ENCODE data around the gene RDH13. TPM values are rescaled to one million over a fixed set of nuclear protein-coding genes. Genes with fewer than 3 reads are reported as not detected.
"Not testable (repeated sequence)": the region's sequence is repeated elsewhere in the genome, so short reads cannot be mapped to it uniquely, and the experiment has no call there.

Gene RDH13
- total and polyA plus RNA-seq, 8 donors, result 13.1 to 124 (median 21.5) TPM

- Histone ChIP-seq H3K4me1 (no peaks in the 10 kb centered on the region), H3K9me3 (peaks cover 0 to 20% (median 9%) of the 10 kb centered on the region in 4 donors), H3K36me3 (no peaks in the 10 kb centered on the region), H3K4me3 (peak overlapping the region; percentile 18 to 44 (median 26)), H3K27ac (peak overlapping the region in 1 of 5 donors; percentile 71), H3K27me3 (peaks cover 0 to 15% (median 5%) of the 10 kb centered on the region in 3 donors)
- TF ChIP-seq POLR2A (IDR thresholded peaks at IDR 0.05) (no peak), POLR2AphosphoS5 (IDR thresholded peaks at IDR 0.05) (peak in 2 of 3 donors; percentile 50 to 83), CTCF (IDR thresholded peaks at IDR 0.05) (no peak)
- 46 to 71% (median 46%) methylated on average over 10 of the region's 10 CpGs for WGBS, 5 donors
- DNase-seq, result peak in 1 of 2 donors; percentile 78
- intact Hi-C loops (cut with DNase I; ENCODE audit: low total_unique reads), result no loop called here
Observed at GRCh38 chr19:55005684-55006488, 57.1 kb downstream of the RDH13 start.

- 45 to 71% (median 71%) methylated on average over 5 of the region's 5 CpGs for WGBS, 5 donors
- Histone ChIP-seq H3K27ac (no peak overlapping the region), H3K4me1 (no peaks in the 10 kb centered on the region), H3K36me3 (peaks cover 0 to 5% (median 0%) of the 10 kb centered on the region in 4 donors), H3K27me3 (peaks cover 0 to 23% (median 5%) of the 10 kb centered on the region in 3 donors), H3K9me3 (peaks cover 0 to 13% (median 6%) of the 10 kb centered on the region in 4 donors), H3K4me3 (no peak overlapping the region)
- no peak for TF ChIP-seq POLR2A (IDR thresholded peaks at IDR 0.05)
- no peak for TF ChIP-seq EP300 (IDR thresholded peaks at IDR 0.05)
- TF ChIP-seq POLR2AphosphoS5 (IDR thresholded peaks at IDR 0.05), result no peak
- TF ChIP-seq CTCF (IDR thresholded peaks at IDR 0.05), result no peak
- DNase-seq, result no peak
- intact Hi-C loops (cut with DNase I; ENCODE audit: low total_unique reads), result no loop called here
Observed at GRCh38 chr19:55000761-55001160, 62.2 kb downstream of the RDH13 start.

- H3K36me3 ChIP-seq; H3K9me3 ChIP-seq; H3K4me3 ChIP-seq; DNase-seq; intact Hi-C loops (cut with DNase I; ENCODE audit: low total_unique reads); H3K4me1 ChIP-seq; H3K27ac ChIP-seq: not testable (repeated sequence)
- 78 to 100% (median 79%) methylated on average over 3 to 23 of the region's 23 CpGs for WGBS, 5 donors
- peaks cover 0 to 20% (median 0%) of the 10 kb centered on the region in 3 donors for H3K27me3 ChIP-seq
Observed at GRCh38 chr19:54998751-54999239, 64.2 kb downstream of the RDH13 start.

- 59 to 82% (median 74%) methylated on average over 3 of the region's 3 CpGs for WGBS, 5 donors
- Histone ChIP-seq H3K36me3 (peaks cover 0 to 5% (median 0%) of the 10 kb centered on the region in 4 donors), H3K27me3 (peaks cover 0 to 8% (median 0%) of the 10 kb centered on the region in 3 donors), H3K27ac (no peak overlapping the region), H3K4me3 (no peak overlapping the region), H3K4me1 (no peaks in the 10 kb centered on the region), H3K9me3 (peaks cover 0 to 3% (median 0%) of the 10 kb centered on the region in 4 donors)
- no peak for TF ChIP-seq CTCF (IDR thresholded peaks at IDR 0.05)
- TF ChIP-seq POLR2A (IDR thresholded peaks at IDR 0.05), result no peak
- no peak for TF ChIP-seq EP300 (IDR thresholded peaks at IDR 0.05)
- no peak for TF ChIP-seq POLR2AphosphoS5 (IDR thresholded peaks at IDR 0.05)
- DNase-seq, result no peak
- intact Hi-C loops (cut with DNase I; ENCODE audit: low total_unique reads), result no loop called here
Observed at GRCh38 chr19:54995561-54995960, 67.4 kb downstream of the RDH13 start.

Other genes starting within 250 kb of the RDH13 start
- gene KIR3DL1, start 246.7 kb downstream of the RDH13 start, total RNA-seq, result not detected
- gene KIR3DL1, start 246.7 kb downstream of the RDH13 start, polyA plus RNA-seq, result not detected
- gene KIR2DS4, start 230.5 kb downstream of the RDH13 start, total RNA-seq, result not detected
- gene KIR2DS4, start 230.5 kb downstream of the RDH13 start, polyA plus RNA-seq, result not detected
- gene KIR3DL2, start 212.7 kb downstream of the RDH13 start, total RNA-seq, result not detected
- not detected for gene KIR3DL2, start 212.7 kb downstream of the RDH13 start, polyA plus RNA-seq
- gene FCAR, start 188.9 kb downstream of the RDH13 start, total RNA-seq, result 1 to 10 TPM in 1 of 5 donors, not detected in 4; 1.3 TPM
- gene FCAR, start 188.9 kb downstream of the RDH13 start, polyA plus RNA-seq, result 1 to 10 TPM in 1 of 3 donors, under 1 TPM in 1, not detected in 1; 0.15 to 2.2 TPM
- 1 to 10 TPM in 1 of 5 donors, not detected in 4; 1.1 TPM for gene NCR1, start 157.0 kb downstream of the RDH13 start, total RNA-seq
- gene NCR1, start 157.0 kb downstream of the RDH13 start, polyA plus RNA-seq, result under 1 TPM in 1 of 3 donors, not detected in 2; 0.92 TPM
- gene NLRP7, start 115.6 kb downstream of the RDH13 start, total RNA-seq, result not detected
- gene NLRP7, start 115.6 kb downstream of the RDH13 start, polyA plus RNA-seq, result not detected
- gene NLRP2, start 96.8 kb downstream of the RDH13 start, total RNA-seq, result 10 to 100 TPM in 4 of 5 donors, 1 to 10 TPM in 1; 9.4 to 23.5 (median 15.6) TPM
- gene NLRP2, start 96.8 kb downstream of the RDH13 start, polyA plus RNA-seq, result 10 to 100 TPM in 1 of 3 donors, 1 to 10 TPM in 2; 2.1 to 11.8 (median 4.8) TPM
- gene GP6, start 24.9 kb downstream of the RDH13 start, total RNA-seq, result 1 to 10 TPM in 1 of 5 donors, not detected in 4; 3.5 TPM
- under 1 TPM in 1 of 3 donors, not detected in 2; 0.43 TPM for gene GP6, start 24.9 kb downstream of the RDH13 start, polyA plus RNA-seq
- 100 to 1,000 TPM in 3 of 5 donors, 10 to 100 TPM in 2; 32.3 to 303 (median 114) TPM for gene EPS8L1, start 12.7 kb upstream of the RDH13 start, total RNA-seq
- gene EPS8L1, start 12.7 kb upstream of the RDH13 start, polyA plus RNA-seq, result 100 to 1,000 TPM in 1 of 3 donors, 10 to 100 TPM in 2; 82.3 to 320 (median 87.5) TPM
- 100 to 1,000 TPM in 4 of 5 donors, 10 to 100 TPM in 1; 52.7 to 261 (median 167) TPM for gene PPP1R12C, start 54.5 kb upstream of the RDH13 start, total RNA-seq
- 100 to 1,000 TPM in 1 of 3 donors, 10 to 100 TPM in 2; 77.0 to 136 (median 82.6) TPM for gene PPP1R12C, start 54.5 kb upstream of the RDH13 start, polyA plus RNA-seq
- 1 to 10 TPM in 1 of 5 donors, not detected in 4; 1.1 TPM for gene TNNT1, start 86.1 kb upstream of the RDH13 start, total RNA-seq
- gene TNNT1, start 86.1 kb upstream of the RDH13 start, polyA plus RNA-seq, result 10 to 100 TPM in 1 of 3 donors, 1 to 10 TPM in 1, under 1 TPM in 1; 0.87 to 19.6 (median 6.7) TPM
- gene TNNI3, start 94.6 kb upstream of the RDH13 start, total RNA-seq, result not detected
- gene TNNI3, start 94.6 kb upstream of the RDH13 start, polyA plus RNA-seq, result 10 to 100 TPM in 1 of 3 donors, 1 to 10 TPM in 2; 4.2 to 14.1 (median 7.8) TPM
- 1 to 10 TPM in 1 of 5 donors, not detected in 4; 1.9 TPM for gene DNAAF3, start 103.5 kb upstream of the RDH13 start, total RNA-seq
- under 1 TPM in 2 of 3 donors, not detected in 1; 0.68 to 0.75 TPM for gene DNAAF3, start 103.5 kb upstream of the RDH13 start, polyA plus RNA-seq
- gene SYT5, start 117.1 kb upstream of the RDH13 start, total RNA-seq, result 1 to 10 TPM in 1 of 5 donors, not detected in 4; 1.8 TPM
- gene SYT5, start 117.1 kb upstream of the RDH13 start, polyA plus RNA-seq, result 1 to 10 TPM in 2 of 3 donors, under 1 TPM in 1; 0.20 to 2.8 (median 1.7) TPM
- gene PTPRH, start 146.4 kb upstream of the RDH13 start, total RNA-seq, result 10 to 100 TPM; 34.9 to 83.9 (median 52.5) TPM
- 10 to 100 TPM in 2 of 3 donors, 1 to 10 TPM in 1; 5.3 to 22.5 (median 17.3) TPM for gene PTPRH, start 146.4 kb upstream of the RDH13 start, polyA plus RNA-seq
- gene TMEM86B, start 165.6 kb upstream of the RDH13 start, total RNA-seq, result 10 to 100 TPM in 2 of 5 donors, 1 to 10 TPM in 2, under 1 TPM in 1; 0.29 to 47.8 (median 4.9) TPM
- gene TMEM86B, start 165.6 kb upstream of the RDH13 start, polyA plus RNA-seq, result 10 to 100 TPM in 2 of 3 donors, 1 to 10 TPM in 1; 9.1 to 12.4 (median 10.4) TPM
- gene PPP6R1, start 195.9 kb upstream of the RDH13 start, total RNA-seq, result 100 to 1,000 TPM in 1 of 5 donors, 10 to 100 TPM in 4; 36.9 to 112 (median 79.9) TPM
- gene PPP6R1, start 195.9 kb upstream of the RDH13 start, polyA plus RNA-seq, result 10 to 100 TPM; 19.5 to 33.6 (median 24.4) TPM
- gene HSPBP1, start 217.0 kb upstream of the RDH13 start, total RNA-seq, result 10 to 100 TPM in 3 of 5 donors, 1 to 10 TPM in 2; 5.3 to 69.2 (median 14.9) TPM
- gene HSPBP1, start 217.0 kb upstream of the RDH13 start, polyA plus RNA-seq, result 10 to 100 TPM; 27.5 to 40.2 (median 32.6) TPM
- 10 to 100 TPM in 2 of 5 donors, 1 to 10 TPM in 1, not detected in 2; 5.7 to 67.7 (median 45.1) TPM for gene BRSK1, start 220.8 kb upstream of the RDH13 start, total RNA-seq
- 1 to 10 TPM; 1.5 to 5.0 (median 2.4) TPM for gene BRSK1, start 220.8 kb upstream of the RDH13 start, polyA plus RNA-seq